H1 (cell line): ENCODE data around the gene PRKCSH. TPM values are rescaled to one million over a fixed set of nuclear protein-coding genes. Genes with fewer than 3 reads are reported as not detected.

Experiments used
- CTCF ChIA-PET: fragments of 300-600 bp; sonication (Branson Sonifier 250); formaldehyde crosslinking; loops from one replicate; lab custom pipeline; 2021; ENCODE audit not compliant: partially characterized antibody; lab: Charles Lee
- POLR2A ChIA-PET: fragments of 300-600 bp; sonication (Branson Sonifier 250); formaldehyde crosslinking; loops from one replicate; lab custom pipeline; 2021; ENCODE audit warnings: inconsistent platforms; ENCODE audit not compliant: partially characterized antibody; lab: Charles Lee
- DNase-seq, 2 experiments: peaks; one replicate each; pipeline versions ENCODE4 v3.0.0 to v3.0.0-alpha.2; 2010 to 2022; ENCODE audit warnings: low spot score in 2 of 2, low read depth in 1 of 2, mixed read lengths in 1 of 2
- FAIRE-seq: peaks from 2 replicates; lab custom pipeline; 2011; peaks lifted over from hg19 to GRCh38; lab: Jason Lieb, UNC
- H2AFZ ChIP-seq: 2 replicates; pipeline ENCODE4 v1.8.1; 2012; ENCODE audit warnings: low read length, inconsistent platforms
- H2AK5ac ChIP-seq: 2 replicates; pipeline ENCODE4 v1.6.1; 2013; ENCODE audit warnings: low read depth, low read length
- H2BK120ac ChIP-seq: replicated peaks from 2 replicates; pipeline ENCODE3; 2013; ENCODE audit warnings: low read depth, low read length, inconsistent platforms
- H2BK12ac ChIP-seq: 2 replicates; pipeline ENCODE4 v1.6.1; 2013; ENCODE audit warnings: low read depth, low read length
- H2BK15ac ChIP-seq: 2 replicates; pipeline ENCODE4 v1.6.1; 2013; ENCODE audit warnings: low read length
- H2BK20ac ChIP-seq: 2 replicates; pipeline ENCODE4 v1.6.1; 2013; ENCODE audit warnings: low read length
- H2BK5ac ChIP-seq: 2 replicates; pipeline ENCODE4 v1.6.1; 2013; ENCODE audit warnings: low read depth, low read length
- H3K14ac ChIP-seq: 2 replicates; pipeline ENCODE4 v1.6.1; 2013; ENCODE audit warnings: inconsistent platforms; ENCODE audit not compliant: insufficient read length
- H3K18ac ChIP-seq: 2 replicates; pipeline ENCODE4 v1.6.1; 2013; ENCODE audit warnings: low read length; ENCODE audit errors: extremely low read depth
- H3K23ac ChIP-seq: 2 replicates; pipeline ENCODE4 v1.6.1; 2013; ENCODE audit warnings: inconsistent platforms; ENCODE audit not compliant: insufficient read length
- H3K23me2 ChIP-seq: 2 replicates; pipeline ENCODE4 v1.6.1; 2013; ENCODE audit warnings: low read depth, low read length
- H3K27ac ChIP-seq: 2 replicates; pipeline ENCODE4 v1.6.1; 2011; ENCODE audit warnings: low read depth, low read length, inconsistent platforms
- H3K27me3 ChIP-seq, 4 experiments: replicated peaks in 1 of 4; 1 replicate in 1 of 4; 2 replicates in 3 of 4; pipeline versions ENCODE4 v1.6.1 to v1.8.1; 2011 to 2013; ENCODE audit warnings: low read length in 3 of 4, mild to moderate bottlenecking in 3 of 4, inconsistent platforms in 2 of 4, mixed read lengths in 2 of 4, moderate library complexity in 1 of 4; ENCODE audit not compliant: control insufficient read depth in 3 of 4, insufficient read depth in 3 of 4; ENCODE audit errors: extremely low read depth in 1 of 4
- H3K36me3 ChIP-seq, 4 experiments: 2 replicates each; pipeline versions ENCODE4 v1.6.1 to v1.8.1; 2011 to 2013; ENCODE audit warnings: mild to moderate bottlenecking in 4 of 4, low read length in 3 of 4, moderate library complexity in 2 of 4, control low read depth in 1 of 4, inconsistent platforms in 1 of 4; ENCODE audit not compliant: insufficient read depth in 4 of 4, control insufficient read depth in 2 of 4
- H3K4ac ChIP-seq: replicated peaks from 2 replicates; pipeline ENCODE3; 2013; ENCODE audit warnings: low read length, low read depth, mixed read lengths, inconsistent platforms; ENCODE audit not compliant: insufficient read length
- H3K4me1 ChIP-seq, 4 experiments: replicated peaks in 1 of 4; 1 replicate in 1 of 4; 2 replicates in 3 of 4; pipeline versions ENCODE4 v1.6.1 to v1.8.1; 2011 to 2013; ENCODE audit warnings: low read length in 3 of 4, inconsistent platforms in 2 of 4, mixed read lengths in 1 of 4; ENCODE audit not compliant: insufficient read depth in 4 of 4, control insufficient read depth in 3 of 4
- H3K4me2 ChIP-seq, 2 experiments: 2 replicates each; pipeline versions ENCODE4 v1.6.1 to v1.8.1; 2011 to 2013; ENCODE audit warnings: low read depth in 2 of 2, low read length in 2 of 2, control low read depth in 1 of 2, inconsistent platforms in 1 of 2, mild to moderate bottlenecking in 1 of 2; ENCODE audit not compliant: insufficient read depth in 1 of 2
- H3K4me3 ChIP-seq, 4 experiments: fragments of 200-600, 300-600 bp in 1 of 4; sonication (generic), shearing (Covaris generic), sonication (Bioruptor Twin) in 1 of 4; 2 replicates each; pipeline versions ENCODE4 v1.5.1 to v1.8.1; 2011 to 2016; ENCODE audit warnings: low read length in 4 of 4, low read depth in 3 of 4, control low read depth in 2 of 4, inconsistent platforms in 2 of 4, mild to moderate bottlenecking in 2 of 4, mixed read lengths in 1 of 4, moderate library complexity in 1 of 4; ENCODE audit not compliant: insufficient read depth in 2 of 4; ENCODE audit errors: extremely low read depth in 1 of 4
- H3K56ac ChIP-seq: replicated peaks from 2 replicates; pipeline ENCODE3; 2013; ENCODE audit warnings: low read depth, mild to moderate bottlenecking, mixed read lengths, low read length, inconsistent platforms; ENCODE audit not compliant: insufficient read length
- H3K79me1 ChIP-seq: 2 replicates; pipeline ENCODE4 v1.6.1; 2013; ENCODE audit warnings: low read depth, low read length, control low read depth
- H3K79me2 ChIP-seq, 2 experiments: 2 replicates each; pipeline versions ENCODE4 v1.6.1 to v1.8.1; 2012 to 2013; ENCODE audit warnings: low read length in 2 of 2, mild to moderate bottlenecking in 2 of 2, inconsistent platforms in 1 of 2; ENCODE audit not compliant: insufficient read depth in 2 of 2, control insufficient read depth in 1 of 2
- H3K9ac ChIP-seq, 4 experiments: replicated peaks in 1 of 4; 1 replicate in 1 of 4; 2 replicates in 3 of 4; pipeline versions ENCODE4 v1.6.1 to v1.8.1; 2011 to 2013; ENCODE audit warnings: low read depth in 3 of 4, low read length in 3 of 4, control low read depth in 2 of 4, mild to moderate bottlenecking in 2 of 4, moderate library complexity in 2 of 4, inconsistent platforms in 1 of 4; ENCODE audit errors: extremely low read depth in 1 of 4
- H3K9me3 ChIP-seq, 2 experiments: 2 replicates each; pipeline versions ENCODE4 v1.6.1 to v1.8.1; 2012 to 2013; ENCODE audit warnings: mild to moderate bottlenecking in 2 of 2, moderate library complexity in 2 of 2, control low read depth in 1 of 2, inconsistent platforms in 1 of 2, low read depth in 1 of 2, low read length in 1 of 2, mixed read lengths in 1 of 2; ENCODE audit not compliant: insufficient read depth in 2 of 2
- H4K20me1 ChIP-seq, 2 experiments: replicated peaks in 1 of 2; 2 replicates each; pipeline versions ENCODE3 to v1.8.1; 2011 to 2013; ENCODE audit warnings: inconsistent platforms in 2 of 2, low read length in 2 of 2, mild to moderate bottlenecking in 1 of 2; ENCODE audit not compliant: insufficient read depth in 2 of 2, control insufficient read depth in 1 of 2
- H4K5ac ChIP-seq: 2 replicates; pipeline ENCODE4 v1.6.1; 2013; ENCODE audit warnings: low read length, low read depth, mixed read lengths, inconsistent platforms; ENCODE audit not compliant: insufficient read length
- H4K8ac ChIP-seq: 2 replicates; pipeline ENCODE4 v1.8.0; 2013; ENCODE audit warnings: mild to moderate bottlenecking, moderate library complexity, low read length, inconsistent platforms; ENCODE audit not compliant: insufficient read depth; ENCODE audit errors: extremely low read depth
- H4K91ac ChIP-seq: replicated peaks from 2 replicates; pipeline ENCODE3; 2013; ENCODE audit warnings: low read length, mixed read lengths, inconsistent platforms; ENCODE audit not compliant: insufficient read length
- CEBPB ChIP-seq: IDR thresholded peaks from 2 replicates; pipeline ENCODE4 v1.6.1; 2012; ENCODE audit warnings: low read depth, low read length
- CHD1 ChIP-seq: IDR thresholded peaks from 2 replicates; pipeline ENCODE4 v1.6.1; 2012; ENCODE audit warnings: low read depth, low read length, improper control_type of control experiment
- CTCF ChIP-seq, 3 experiments: IDR thresholded peaks; 1 replicate in 2 of 3; 2 replicates in 1 of 3; pipeline versions ENCODE4 v1.5.1 to v1.6.1; 2011; ENCODE audit warnings: low read length in 3 of 3, mild to moderate bottlenecking in 3 of 3, inconsistent platforms in 2 of 3, low read depth in 1 of 3, moderate library complexity in 1 of 3; ENCODE audit not compliant: insufficient read depth in 1 of 3; ENCODE audit errors: control extremely low read depth in 1 of 3
- EZH2 ChIP-seq: fragments of 200-600 bp; sonication (generic); IDR thresholded peaks from 2 replicates; pipeline ENCODE4 v1.7.1; 2012; ENCODE audit warnings: low read depth, mild to moderate bottlenecking, moderate library complexity, low read length, inconsistent platforms; ENCODE audit not compliant: severe bottlenecking
- GABPA ChIP-seq: IDR thresholded peaks from 2 replicates; pipeline ENCODE4 v1.6.1; 2011; ENCODE audit warnings: mild to moderate bottlenecking, low read length, moderate library complexity, borderline replicate concordance; ENCODE audit not compliant: insufficient read depth
- GTF2F1 ChIP-seq: IDR thresholded peaks from 2 replicates; pipeline ENCODE4 v1.6.1; 2012; ENCODE audit warnings: low read depth, low read length, improper control_type of control experiment, borderline replicate concordance
- NANOG ChIP-seq: IDR thresholded peaks from 2 replicates; pipeline ENCODE4 v1.6.1; 2011; ENCODE audit warnings: low read length, low read depth, mild to moderate bottlenecking, inconsistent platforms; ENCODE audit not compliant: insufficient read depth, poor library complexity, severe bottlenecking
- NRF1 ChIP-seq: IDR thresholded peaks from 2 replicates; pipeline ENCODE4 v1.6.1; 2011; ENCODE audit warnings: mild to moderate bottlenecking, low read depth, low read length, improper control_type of control experiment
- POLR2AphosphoS5 ChIP-seq: IDR thresholded peaks from 2 replicates; pipeline ENCODE4 v1.6.1; 2011; ENCODE audit warnings: low read depth, low read length
- SAP30 ChIP-seq: fragments of 300-600 bp; sonication (generic); IDR thresholded peaks from 2 replicates; pipeline ENCODE4 v1.7.1; 2012; ENCODE audit warnings: low read length, moderate library complexity, mild to moderate bottlenecking, inconsistent platforms; ENCODE audit not compliant: insufficient read depth, insufficient replicate concordance
- whole genome bisulfite sequencing, 2 experiments: shearing (Covaris generic) in 1 of 2; methylation state at CpG; one replicate each; pipeline versions ENCODE4 v1.1.6 to v1.1.7; 2013 to 2015; ENCODE audit warnings: low lambda C conversion rate in 2 of 2, mixed read lengths in 2 of 2, inconsistent platforms in 1 of 2, low coverage in 1 of 2, missing lambda C conversion rate in 1 of 2; ENCODE audit not compliant: insufficient replicate concordance in 2 of 2, insufficient coverage in 1 of 2, insufficient read length in 1 of 2; ENCODE audit errors: extremely low coverage in 1 of 2, missing lambda C conversion rate in 1 of 2; 5-methylcytosine and 5-hydroxymethylcytosine counted together
- polyA plus RNA-seq, 7 experiments: library from polyadenylated mRNA; depleted of rRNA in 3 of 7; stranded (reverse) in 5 of 7; unstranded in 2 of 7; fragments of >200 nt in 5 of 7; fragments of 200-250 nt in 2 of 7; gene quantifications; 1 replicate in 5 of 7; 2 replicates in 1 of 7; 4 replicates in 1 of 7; pipeline versions ENCODE4 v1.2.1 to v1.2.3, GENCODE V29; 2011 to 2013; ENCODE audit warnings: missing spikeins in 2 of 7, mixed read lengths in 2 of 7
- total RNA-seq: library from RNA; stranded (reverse); fragmentation: NEBNext Ultra II Directional; extraction: Animal tissue kit (Norgen Biotek cat#: 25700); gene quantifications from 2 replicates; pipeline ENCODE4 v1.2.1, GENCODE V29; 2021

PRKCSH gene
- total and polyA plus RNA-seq, 2 of the 8 experiments (the other 6 are each of a cell fraction or from before 2014, with no cell fraction given), result 97.2 to 337 TPM

GRCh38 chr19:11451327-11451870, 16.0 kb downstream of the PRKCSH start:
- no peak overlapping the region for H2BK120ac ChIP-seq
- H3K79me2 ChIP-seq, result no peaks in the 10 kb centered on the region
- no peak overlapping the region for H4K5ac ChIP-seq
- FAIRE-seq, result no peak
- no peak for DNase-seq
- H3K4ac ChIP-seq, result no peak overlapping the region
- no peak overlapping the region for H2AFZ ChIP-seq
- no peak overlapping the region for H3K56ac ChIP-seq
- no peak overlapping the region for H3K27ac ChIP-seq
- H2AK5ac ChIP-seq, result no peak overlapping the region
- no peak overlapping the region for H4K91ac ChIP-seq
- H2BK5ac ChIP-seq, result no peak overlapping the region
- H3K4me2 ChIP-seq, result peak overlapping the region; percentile 36 to 51; a peak in 3 of 4 replicates
- H3K4me1 ChIP-seq, result peaks cover 2 to 13% (median 7%) of the 10 kb centered on the region in 4 experiments; a peak in 6 of 7 replicates
- H3K4me3 ChIP-seq, result peak overlapping the region in 1 of 4 experiments; percentile 36; a peak in 1 of 8 replicates
- H3K9ac ChIP-seq, result no peak overlapping the region
- H3K23ac ChIP-seq, result no peak overlapping the region
- no peaks in the 10 kb centered on the region for H3K9me3 ChIP-seq
- no peaks in the 10 kb centered on the region for H3K23me2 ChIP-seq
- no peak overlapping the region for H2BK20ac ChIP-seq
- ChIA-PET POLR2A (interaction anchor here (1.1 to 3.3 kb wide), 7 partner anchors 14 to 67 kb away, joined by 3 to 14 read pairs (median 9); partner anchors contain the start of genes ELAVL3, EPOR, ODAD3 and PRKCSH), CTCF (interaction anchor here (1.1 to 2.3 kb wide), 8 partner anchors 9 to 142 kb away, joined by 3 to 22 read pairs (median 8); partner anchors contain the start of genes ELAVL3, EPOR and ODAD3)
- H4K20me1 ChIP-seq, result peaks cover 0 to 10% of the 10 kb centered on the region in 2 experiments
- H3K18ac ChIP-seq, result no peak overlapping the region; the same call in 1 of the 2 replicates
- 49% methylated on average over 10 of the region's 13 CpGs; no CpG with 5 or more reads in 1 of the 2 experiments for WGBS, 2 experiments
- H4K8ac ChIP-seq, result peak overlapping the region; percentile 62; the same call in 1 of the 2 replicates
- no peak overlapping the region for H2BK15ac ChIP-seq
- H2BK12ac ChIP-seq, result no peak overlapping the region
- no peaks in the 10 kb centered on the region for H3K79me1 ChIP-seq
- no peak overlapping the region for H3K14ac ChIP-seq
- peaks cover 6 to 33% (median 24%) of the 10 kb centered on the region in 4 experiments; a peak in 5 of 8 replicates for H3K36me3 ChIP-seq
- no peaks in the 10 kb centered on the region for H3K27me3 ChIP-seq
- no peak for TF ChIP-seq SAP30
- no peak for TF ChIP-seq NRF1
- TF ChIP-seq POLR2AphosphoS5, result no peak
- TF ChIP-seq GABPA, result no peak
- no peak for TF ChIP-seq NANOG
- TF ChIP-seq CHD1, result no peak
- no peak for TF ChIP-seq CTCF (IDR thresholded peaks at IDR 0.05; ENCODE audit: control extremely low read depth in 1 of 3, insufficient read depth in 1 of 3, low read depth in 1 of 3, low read length in 3 of 3)
- TF ChIP-seq EZH2, result no peak
- no peak for TF ChIP-seq GTF2F1
- no peak for TF ChIP-seq CEBPB
